HG03565 (cell line): ENCODE measurements around the gene SEMA4D.
A peak's percentile ranks its signal among the peaks of the same experiment; 100 is the strongest.

Experiments used
- ATAC-seq: cut with Tn5 transposase; IDR thresholded peaks from one replicate; pipeline ENCODE4 v1.9.1; 2021; ENCODE audit warnings: mild to moderate bottlenecking, moderate library complexity; ENCODE audit not compliant: unreplicated experiment

SEMA4D gene

GRCh38 chr9:89497978-89498851 lies at the start of gene SEMA4D:
Gene SEMA4D, minus strand, starts transcription at chr9:89498113. Its CDS starts 92,657 bp downstream, at chr9:89405456.
- ATAC-seq, result no peak

- no peak for ATAC-seq
Measured at GRCh38 chr9:89547000-89547399, 49.1 kb upstream of the SEMA4D start.

- ATAC-seq, result no peak
Measured at GRCh38 chr9:89544279-89544661, 46.4 kb upstream of the SEMA4D start.

GRCh38 chr9:89543621-89544278 lies 45.8 kb upstream of the SEMA4D start:
- no peak for ATAC-seq

- no peak for ATAC-seq
Measured at GRCh38 chr9:89543111-89543510, 45.2 kb upstream of the SEMA4D start.

- ATAC-seq, result no peak
Measured at GRCh38 chr9:89542401-89543021, 44.6 kb upstream of the SEMA4D start.

GRCh38 chr9:89541798-89542197 lies 43.9 kb upstream of the SEMA4D start:
- ATAC-seq, result no peak

GRCh38 chr9:89539374-89539773 lies 41.5 kb upstream of the SEMA4D start:
- ATAC-seq, result no peak

- ATAC-seq, result no peak
Measured at GRCh38 chr9:89538871-89539270, 41.0 kb upstream of the SEMA4D start.

GRCh38 chr9:89537166-89537565 lies 39.3 kb upstream of the SEMA4D start:
- no peak for ATAC-seq

- ATAC-seq, result peak; percentile 42
Measured at GRCh38 chr9:89536600-89536999, 38.7 kb upstream of the SEMA4D start.

GRCh38 chr9:89536145-89536574 lies 38.2 kb upstream of the SEMA4D start:
- ATAC-seq, result peak; percentile 44

- no peak for ATAC-seq
Measured at GRCh38 chr9:89535461-89535860, 37.5 kb upstream of the SEMA4D start.

GRCh38 chr9:89534515-89535287 lies 36.8 kb upstream of the SEMA4D start:
- ATAC-seq, result no peak

GRCh38 chr9:89533411-89534095 lies 35.6 kb upstream of the SEMA4D start:
- no peak for ATAC-seq

GRCh38 chr9:89532944-89533343 lies 35.0 kb upstream of the SEMA4D start:
- no peak for ATAC-seq

- no peak for ATAC-seq
Measured at GRCh38 chr9:89532478-89532877, 34.6 kb upstream of the SEMA4D start.

- no peak for ATAC-seq
Measured at GRCh38 chr9:89531766-89532165, 33.9 kb upstream of the SEMA4D start.

- no peak for ATAC-seq
Measured at GRCh38 chr9:89530726-89531125, 32.8 kb upstream of the SEMA4D start.

- ATAC-seq, result no peak
Measured at GRCh38 chr9:89529243-89530035, 31.5 kb upstream of the SEMA4D start.
